ENCODE measurements around the gene TEAD1.

TEAD1 gene

GRCh38 chr11:12834166-12834565, 159.9 kb downstream of the TEAD1 start:
- H3K4me1 Mint-ChIP-seq (ENCODE audit: low read depth), result no peaks in the 10 kb centered on the region
- no peaks in the 10 kb centered on the region for H3K9me3 Mint-ChIP-seq
- no peak overlapping the region for H3K4me3 Mint-ChIP-seq
- H3K27me3 Mint-ChIP-seq, result peaks cover 12% of the 10 kb centered on the region
- H3K36me3 Mint-ChIP-seq (ENCODE audit: low read depth), result no peaks in the 10 kb centered on the region
- H3K27ac Mint-ChIP-seq, result no peak overlapping the region
- intact Hi-C loops (cut with micrococcal nuclease), result no loop called here

GRCh38 chr11:12834630-12835029, 160.4 kb downstream of the TEAD1 start:
- Mint-ChIP-seq H3K27me3 (peaks cover 9% of the 10 kb centered on the region), H3K9me3 (no peaks in the 10 kb centered on the region), H3K27ac (no peak overlapping the region), H3K36me3 (ENCODE audit: low read depth) (no peaks in the 10 kb centered on the region), H3K4me3 (no peak overlapping the region), H3K4me1 (ENCODE audit: low read depth) (no peaks in the 10 kb centered on the region)
- intact Hi-C loops (cut with micrococcal nuclease), result no loop called here

- Mint-ChIP-seq H3K27ac (no peak overlapping the region), H3K4me3 (no peak overlapping the region), H3K9me3 (no peaks in the 10 kb centered on the region), H3K27me3 (peaks cover 6% of the 10 kb centered on the region), H3K4me1 (ENCODE audit: low read depth) (no peaks in the 10 kb centered on the region), H3K36me3 (ENCODE audit: low read depth) (no peaks in the 10 kb centered on the region)
- intact Hi-C loops (cut with micrococcal nuclease), result no loop called here
These were observed 161.1 kb downstream of the TEAD1 start for GRCh38 chr11:12835286-12835685.

- H3K36me3 Mint-ChIP-seq (ENCODE audit: low read depth), result no peaks in the 10 kb centered on the region
- peaks cover 3% of the 10 kb centered on the region for H3K27me3 Mint-ChIP-seq
- no peaks in the 10 kb centered on the region for H3K9me3 Mint-ChIP-seq
- H3K27ac Mint-ChIP-seq, result no peak overlapping the region
- H3K4me3 Mint-ChIP-seq, result no peak overlapping the region
- intact Hi-C loops (cut with micrococcal nuclease), result no loop called here
- H3K4me1 Mint-ChIP-seq (ENCODE audit: low read depth), result no peaks in the 10 kb centered on the region
These were observed 164.4 kb downstream of the TEAD1 start for GRCh38 chr11:12838463-12839123.

- Mint-ChIP-seq H3K4me1 (ENCODE audit: low read depth) (no peaks in the 10 kb centered on the region), H3K36me3 (ENCODE audit: low read depth) (no peaks in the 10 kb centered on the region), H3K27me3 (peaks cover 3% of the 10 kb centered on the region), H3K4me3 (no peak overlapping the region), H3K9me3 (no peaks in the 10 kb centered on the region), H3K27ac (no peak overlapping the region)
- intact Hi-C loops (cut with micrococcal nuclease), result no loop called here
These were observed 166.8 kb downstream of the TEAD1 start for GRCh38 chr11:12840871-12841660.

- no peak overlapping the region for H3K4me3 Mint-ChIP-seq
- no peaks in the 10 kb centered on the region for H3K36me3 Mint-ChIP-seq (ENCODE audit: low read depth)
- intact Hi-C loops (cut with micrococcal nuclease), result no loop called here
- H3K9me3 Mint-ChIP-seq, result no peaks in the 10 kb centered on the region
- no peaks in the 10 kb centered on the region for H3K4me1 Mint-ChIP-seq (ENCODE audit: low read depth)
- H3K27me3 Mint-ChIP-seq, result peaks cover 7% of the 10 kb centered on the region
- H3K27ac Mint-ChIP-seq, result no peak overlapping the region
These were observed 167.9 kb downstream of the TEAD1 start for GRCh38 chr11:12841946-12842630.

GRCh38 chr11:12842933-12843636, 168.9 kb downstream of the TEAD1 start:
- Mint-ChIP-seq H3K4me1 (ENCODE audit: low read depth) (no peaks in the 10 kb centered on the region), H3K9me3 (no peaks in the 10 kb centered on the region), H3K27ac (no peak overlapping the region), H3K4me3 (no peak overlapping the region), H3K36me3 (ENCODE audit: low read depth) (no peaks in the 10 kb centered on the region), H3K27me3 (peaks cover 10% of the 10 kb centered on the region)
- intact Hi-C loops (cut with micrococcal nuclease), result no loop called here

GRCh38 chr11:12845163-12845562, 170.9 kb downstream of the TEAD1 start:
- Mint-ChIP-seq H3K9me3 (no peaks in the 10 kb centered on the region), H3K27ac (no peak overlapping the region), H3K27me3 (peaks cover 9% of the 10 kb centered on the region), H3K36me3 (ENCODE audit: low read depth) (no peaks in the 10 kb centered on the region), H3K4me1 (ENCODE audit: low read depth) (no peaks in the 10 kb centered on the region), H3K4me3 (no peak overlapping the region)
- intact Hi-C loops (cut with micrococcal nuclease), result no loop called here

GRCh38 chr11:12845739-12846358, 171.6 kb downstream of the TEAD1 start:
- no peak overlapping the region for H3K4me3 Mint-ChIP-seq
- intact Hi-C loops (cut with micrococcal nuclease), result no loop called here
- no peaks in the 10 kb centered on the region for H3K9me3 Mint-ChIP-seq
- H3K27ac Mint-ChIP-seq, result no peak overlapping the region
- peaks cover 9% of the 10 kb centered on the region for H3K27me3 Mint-ChIP-seq
- H3K36me3 Mint-ChIP-seq (ENCODE audit: low read depth), result no peaks in the 10 kb centered on the region
- no peaks in the 10 kb centered on the region for H3K4me1 Mint-ChIP-seq (ENCODE audit: low read depth)

GRCh38 chr11:12846786-12847615, 172.8 kb downstream of the TEAD1 start:
- peaks cover 8% of the 10 kb centered on the region for H3K27me3 Mint-ChIP-seq
- no peak overlapping the region for H3K27ac Mint-ChIP-seq
- H3K9me3 Mint-ChIP-seq, result no peaks in the 10 kb centered on the region
- intact Hi-C loops (cut with micrococcal nuclease), result no loop called here
- H3K36me3 Mint-ChIP-seq (ENCODE audit: low read depth), result no peaks in the 10 kb centered on the region
- no peak overlapping the region for H3K4me3 Mint-ChIP-seq
- no peaks in the 10 kb centered on the region for H3K4me1 Mint-ChIP-seq (ENCODE audit: low read depth)

GRCh38 chr11:12848413-12848812, 174.2 kb downstream of the TEAD1 start:
- Mint-ChIP-seq H3K4me1 (ENCODE audit: low read depth) (no peaks in the 10 kb centered on the region), H3K36me3 (ENCODE audit: low read depth) (no peaks in the 10 kb centered on the region), H3K9me3 (no peaks in the 10 kb centered on the region), H3K4me3 (no peak overlapping the region), H3K27me3 (peaks cover 10% of the 10 kb centered on the region), H3K27ac (no peak overlapping the region)
- intact Hi-C loops (cut with micrococcal nuclease), result no loop called here

GRCh38 chr11:12853325-12853651, 179.1 kb downstream of the TEAD1 start:
- peaks cover 3% of the 10 kb centered on the region for H3K27me3 Mint-ChIP-seq

GRCh38 chr11:12853652-12854296, 179.6 kb downstream of the TEAD1 start:
- intact Hi-C loops (cut with micrococcal nuclease), result no loop called here
- no peaks in the 10 kb centered on the region for H3K9me3 Mint-ChIP-seq
- no peaks in the 10 kb centered on the region for H3K4me1 Mint-ChIP-seq (ENCODE audit: low read depth)
- no peaks in the 10 kb centered on the region for H3K36me3 Mint-ChIP-seq (ENCODE audit: low read depth)
- H3K27ac Mint-ChIP-seq, result no peak overlapping the region
- peaks cover 3% of the 10 kb centered on the region for H3K27me3 Mint-ChIP-seq
- no peak overlapping the region for H3K4me3 Mint-ChIP-seq

More at GRCh38 chr11:12853325-12853651, 179.1 kb downstream of the TEAD1 start:
- intact Hi-C loops (cut with micrococcal nuclease), result no loop called here
- Mint-ChIP-seq H3K4me1 (ENCODE audit: low read depth) (no peaks in the 10 kb centered on the region), H3K9me3 (no peaks in the 10 kb centered on the region), H3K27ac (no peak overlapping the region), H3K4me3 (no peak overlapping the region), H3K36me3 (ENCODE audit: low read depth) (no peaks in the 10 kb centered on the region)

Data from dendritic cell treated with granulocyte-macrophage colony-stimulating factor and Interleukin-4, amounts not matched to agents 40 ng/mL and 50 ng/mL, for 4 days (primary cell).